GM13977 (cell line): ENCODE data around the gene PSMD13.
"Not testable (repeated sequence)": the region's sequence is repeated elsewhere in the genome, so short reads cannot be mapped to it uniquely, and the experiment has no call there.

ENCODE experiments used
- DNase-seq: peaks from one replicate; pipeline ENCODE4 v3.0.0; 2012; ENCODE audit warnings: low spot score
- CTCF ChIP-seq: IDR thresholded peaks from 2 replicates; pipeline ENCODE4 v1.5.1; 2012; ENCODE audit warnings: mild to moderate bottlenecking, control low read depth; ENCODE audit not compliant: insufficient read depth; ENCODE audit errors: extremely low read depth, missing control alignments
- in situ Hi-C: fragments of 300-500 bp; cut with MboI; formaldehyde crosslinking; loops from one replicate; pipeline ENCODE4 v1.12.0; 2022; ENCODE audit warnings: low sequenced_read_pairs, low pct_unique_long_range_greater_than_20kb, mixed read lengths, inconsistent platforms; ENCODE audit not compliant: unreplicated experiment

PSMD13 gene

GRCh38 chr11:214083-214482 is 22.7 kb upstream of the PSMD13 start:
- no peak for TF ChIP-seq CTCF
- in situ Hi-C loops, result no loop called here
- DNase-seq, result no peak

GRCh38 chr11:215581-216037 is 21.2 kb upstream of the PSMD13 start:
- in situ Hi-C loops, result no loop called here
- no peak for DNase-seq
- TF ChIP-seq CTCF, result no peak

DNA sequence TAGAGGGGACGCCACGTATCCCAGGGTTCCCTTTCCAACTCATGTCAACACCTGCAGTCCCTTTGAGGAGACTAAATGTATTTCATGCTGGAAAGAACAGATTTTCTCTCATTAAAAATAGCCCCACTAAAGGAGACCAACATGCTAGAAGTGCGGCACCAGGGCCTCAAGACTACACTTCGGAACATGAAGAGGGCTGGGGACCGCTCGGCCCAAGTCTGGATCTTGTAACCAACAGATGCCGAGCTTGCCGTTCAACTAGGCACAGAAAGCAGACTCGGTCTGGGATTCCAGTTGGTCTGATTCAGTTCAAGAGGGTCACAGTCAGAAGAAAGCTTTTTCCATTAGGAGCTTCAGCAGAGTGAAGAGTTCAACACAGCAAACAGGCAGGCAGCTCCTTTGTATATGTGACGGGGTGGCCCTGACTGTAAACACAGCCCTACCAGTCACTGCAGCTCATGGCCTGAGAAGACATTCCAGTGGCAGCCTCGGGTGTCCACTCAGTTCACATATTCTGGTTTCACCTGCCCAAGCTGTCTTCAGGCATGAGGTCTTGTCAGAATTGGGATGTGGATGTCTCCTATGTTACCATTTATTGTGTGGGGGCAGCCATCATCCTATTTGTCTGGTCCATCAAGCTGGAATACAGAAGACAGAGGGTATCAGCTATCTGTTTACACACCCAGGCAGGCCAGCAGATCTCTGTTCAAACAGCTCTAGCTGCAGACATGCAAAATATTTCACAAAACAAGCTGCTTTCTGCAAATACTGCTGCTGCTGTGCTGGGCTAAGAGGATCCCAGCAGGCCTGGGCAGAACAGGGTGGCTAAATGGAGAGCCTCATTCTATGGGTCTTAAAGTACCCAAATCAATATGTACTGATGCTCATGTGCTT is 20.4 kb upstream of the PSMD13 start:
- in situ Hi-C loops, result no loop called here
- DNase-seq, result no peak
- TF ChIP-seq CTCF, result no peak

DNA sequence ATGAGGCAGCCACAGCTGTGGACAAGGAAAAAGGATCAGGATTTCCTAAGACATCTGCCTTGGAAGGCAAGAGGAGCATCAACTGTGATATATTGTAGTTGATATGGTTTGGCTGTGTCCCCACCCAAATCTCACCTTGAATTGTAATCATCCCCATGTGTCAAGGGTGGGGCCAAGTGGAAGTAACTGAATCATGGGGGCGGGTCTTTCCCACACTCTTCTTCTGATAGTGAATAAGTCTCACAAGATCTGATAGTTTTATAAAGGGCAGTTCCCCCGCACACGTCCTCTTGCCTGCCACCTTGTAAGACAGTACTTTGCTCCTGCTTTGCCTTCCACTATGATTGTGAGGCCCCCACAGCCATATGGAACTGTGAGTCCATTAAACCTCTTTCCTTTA is 19.1 kb upstream of the PSMD13 start:
- in situ Hi-C loops, result no loop called here
- DNase-seq, result no peak
- no peak for TF ChIP-seq CTCF

DNA sequence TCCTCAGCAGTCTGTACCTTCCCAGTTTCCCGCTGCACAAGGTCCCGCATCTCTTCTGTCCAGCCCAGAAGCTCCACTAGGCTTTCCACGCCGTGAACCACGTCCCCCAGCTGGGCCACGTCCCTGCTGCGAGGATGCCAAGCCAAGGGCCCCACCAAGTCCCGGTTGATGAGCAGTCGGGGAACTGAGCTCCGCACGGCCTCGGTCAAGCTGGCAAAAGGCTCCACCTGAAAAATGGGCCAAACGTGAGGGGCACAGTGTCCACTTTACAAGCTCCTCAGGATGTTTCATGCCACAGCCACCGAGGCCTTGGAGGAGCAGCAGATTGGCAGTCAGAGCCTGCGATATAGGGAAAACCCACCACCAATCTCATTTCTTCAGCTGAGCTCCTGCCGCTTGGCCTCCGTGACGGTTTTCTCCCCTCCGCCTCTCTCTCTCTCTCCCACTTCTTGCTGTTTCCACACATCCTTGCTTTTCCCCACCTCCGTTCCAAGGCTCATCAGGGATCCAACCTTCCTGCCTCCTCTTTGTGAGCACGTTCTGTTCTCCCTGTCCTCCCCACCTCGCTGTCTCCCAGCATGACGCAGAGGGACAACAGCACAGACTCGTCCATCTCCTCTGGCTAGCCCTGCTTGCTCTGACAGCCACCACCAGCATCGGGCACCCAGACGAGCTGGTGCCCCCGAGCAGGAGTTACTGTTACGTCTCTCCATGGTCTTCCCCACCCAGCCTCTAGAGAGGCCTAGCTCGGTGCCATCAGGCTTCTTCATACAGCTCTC is 17.8 kb upstream of the PSMD13 start:
- in situ Hi-C loops, result no loop called here
- TF ChIP-seq CTCF, result no peak
- no peak for DNase-seq

GRCh38 chr11:220641-221215 is 16.0 kb upstream of the PSMD13 start:
- DNase-seq, in situ Hi-C loops: not testable (repeated sequence)
